ENCODE results near the gene PACC1. TPM values are rescaled to one million over a fixed set of nuclear protein-coding genes. Genes with fewer than 3 reads are reported as not detected.
"Not testable (repeated sequence)": the region's sequence is repeated elsewhere in the genome, so short reads cannot be mapped to it uniquely, and the experiment has no call there.

The PACC1 gene
- total RNA-seq, 4 donors from 2014 or later = 1.6 to 7.4 (median 3.0) TPM

GRCh38 chr1:212323066-212323465, 91.6 kb downstream of the PACC1 start:
- H3K36me3 ChIP-seq = no peaks in the 10 kb centered on the region
- DNase-seq = no peak
- H3K27me3 ChIP-seq = no peaks in the 10 kb centered on the region
- H3K4me1 ChIP-seq = peaks cover 0 to 6% (median 1%) of the 10 kb centered on the region in 4 donors
- H3K27ac ChIP-seq = no peak overlapping the region
- H3K9me3 ChIP-seq = no peaks in the 10 kb centered on the region
- TF ChIP-seq POLR2A (IDR thresholded peaks at IDR 0.05) = no peak
- no peak for TF ChIP-seq CTCF (IDR thresholded peaks at IDR 0.05)
- H3K4me3 ChIP-seq = no peak overlapping the region

- H3K36me3 ChIP-seq, H3K27me3 ChIP-seq, H3K4me3 ChIP-seq, H3K27ac ChIP-seq, DNase-seq, H3K9me3 ChIP-seq: not testable (repeated sequence)
- H3K4me1 ChIP-seq = peaks cover 0 to 17% (median 3%) of the 10 kb centered on the region in 4 donors
Observed at GRCh38 chr1:212321031-212321430, 93.7 kb downstream of the PACC1 start.

- peaks cover 0 to 22% (median 3%) of the 10 kb centered on the region in 4 donors for H3K4me1 ChIP-seq
- no peaks in the 10 kb centered on the region for H3K36me3 ChIP-seq
- H3K27me3 ChIP-seq = no peaks in the 10 kb centered on the region
- no peak for DNase-seq
- TF ChIP-seq POLR2A (IDR thresholded peaks at IDR 0.05) (no peak), CTCF (IDR thresholded peaks at IDR 0.05) (no peak)
- H3K27ac ChIP-seq = no peak overlapping the region
- no peak overlapping the region for H3K4me3 ChIP-seq
- H3K9me3 ChIP-seq = no peaks in the 10 kb centered on the region
Observed at GRCh38 chr1:212317916-212318315, 96.8 kb downstream of the PACC1 start.

- Histone ChIP-seq H3K9me3 (no peaks in the 10 kb centered on the region), H3K27ac (no peak overlapping the region), H3K27me3 (no peaks in the 10 kb centered on the region), H3K4me3 (no peak overlapping the region), H3K36me3 (no peaks in the 10 kb centered on the region), H3K4me1 (peaks cover 0 to 22% (median 3%) of the 10 kb centered on the region in 4 donors)
- DNase-seq = no peak
- TF ChIP-seq CTCF (IDR thresholded peaks at IDR 0.05) (peak in 3 of 6 experiments; percentile 25 to 58 (median 37)), POLR2A (IDR thresholded peaks at IDR 0.05) (no peak)
Observed at GRCh38 chr1:212315907-212316306, 98.8 kb downstream of the PACC1 start.

- H3K36me3 ChIP-seq = no peaks in the 10 kb centered on the region
- peaks cover 0 to 22% (median 3%) of the 10 kb centered on the region in 4 donors for H3K4me1 ChIP-seq
- no peaks in the 10 kb centered on the region for H3K27me3 ChIP-seq
- H3K27ac ChIP-seq = no peak overlapping the region
- TF ChIP-seq CTCF (IDR thresholded peaks at IDR 0.05) (no peak), POLR2A (IDR thresholded peaks at IDR 0.05) (no peak)
- no peak for DNase-seq
- H3K9me3 ChIP-seq = no peaks in the 10 kb centered on the region
- no peak overlapping the region for H3K4me3 ChIP-seq
Observed at GRCh38 chr1:212315184-212315583, 99.5 kb downstream of the PACC1 start.

Small RNA genes lying within 50 kb of the gene (small RNA-seq; reads per million reads assigned to genes)
- gene SNORA16B = 0 reads per million in 2 donors

Other genes starting within 250 kb of the PACC1 start
- 10 to 100 TPM; 38.9 to 51.8 (median 45.3) TPM for gene PPP2R5A, start 129.5 kb downstream of the PACC1 start, total RNA-seq
- 10 to 100 TPM; 28.2 to 61.9 (median 34.2) TPM for gene NENF, start 18.0 kb upstream of the PACC1 start, total RNA-seq
- gene ATF3, start 193.9 kb upstream of the PACC1 start, total RNA-seq = 10 to 100 TPM in 3 of 4 donors, 1 to 10 TPM in 1; 10.0 to 38.0 (median 17.2) TPM